IMR-90 (cell line): ENCODE results near the gene CHST1. TPM values are rescaled to one million over a fixed set of nuclear protein-coding genes. Genes with fewer than 3 reads are reported as not detected.
A peak's percentile ranks its signal among the peaks of the same experiment; 100 is the strongest.

ENCODE experiments used
- ATAC-seq: fragments of 200-7000 bp; cut with Tn5 transposase; 2 replicates; pipeline ENCODE4 v1.9.1; 2020; ENCODE audit warnings: low read depth, mild to moderate bottlenecking, moderate library complexity
- BruUV-seq: library from RNA; stranded (reverse); fragments of 400-500 nt; replicated peaks from 2 replicates; lab custom pipeline; 2021; lab: Mats Ljungman, UMichigan
- CTCF ChIA-PET: fragments of 300-600 bp; formaldehyde crosslinking; extraction: SDS; loops from one replicate; lab custom pipeline; 2021; ENCODE audit warnings: antibody characterized with exemption; lab: Yijun Ruan, JAX
- POLR2A ChIA-PET: fragments of 300-600 bp; sonication (Branson Sonifier 250); formaldehyde crosslinking; loops from one replicate; lab custom pipeline; 2022; ENCODE audit warnings: antibody characterized with exemption; ENCODE audit not compliant: unreplicated experiment; lab: Charles Lee
- DNase-seq: peaks from one replicate; pipeline ENCODE4 v3.0.0; 2013
- H2AFZ ChIP-seq: replicated peaks from 2 replicates; pipeline ENCODE3; 2013; ENCODE audit warnings: low read length, mild to moderate bottlenecking; ENCODE audit not compliant: poor library complexity
- H2AK5ac ChIP-seq: 2 replicates; pipeline ENCODE4 v1.6.1; 2013; ENCODE audit warnings: low read depth, low read length, inconsistent platforms
- H2AK9ac ChIP-seq: replicated peaks from 2 replicates; pipeline ENCODE3; 2013; ENCODE audit warnings: mild to moderate bottlenecking, low read depth, low read length, moderate library complexity; ENCODE audit not compliant: poor library complexity
- H2BK120ac ChIP-seq: 2 replicates; pipeline ENCODE4 v1.6.1; 2013; ENCODE audit warnings: low read depth, low read length, inconsistent platforms
- H2BK15ac ChIP-seq: 3 replicates; pipeline ENCODE4 v1.6.1; 2013; ENCODE audit warnings: low read depth, low read length, inconsistent platforms
- H2BK20ac ChIP-seq: 2 replicates; pipeline ENCODE4 v1.6.1; 2013; ENCODE audit warnings: low read depth, mild to moderate bottlenecking, inconsistent platforms, low read length, moderate library complexity
- H2BK5ac ChIP-seq: 2 replicates; pipeline ENCODE4 v1.6.1; 2013; ENCODE audit warnings: mild to moderate bottlenecking, low read depth, low read length, inconsistent platforms; ENCODE audit not compliant: poor library complexity, severe bottlenecking
- H3K14ac ChIP-seq: replicated peaks from 2 replicates; pipeline ENCODE4 v1.6.1; 2013; ENCODE audit warnings: low read depth, low read length, inconsistent platforms
- H3K18ac ChIP-seq: 2 replicates; pipeline ENCODE4 v1.6.1; 2013; ENCODE audit warnings: low read depth, low read length, control low read depth
- H3K23ac ChIP-seq: 2 replicates; pipeline ENCODE4 v1.6.1; 2013; ENCODE audit warnings: low read depth, low read length, inconsistent platforms
- H3K27ac ChIP-seq: 2 replicates; pipeline ENCODE4 v1.5.1; 2013; ENCODE audit warnings: mild to moderate bottlenecking, control low read depth, low read length; ENCODE audit not compliant: insufficient read depth
- H3K27me3 ChIP-seq: 2 replicates; pipeline ENCODE4 v1.6.1; 2013; ENCODE audit warnings: low read length; ENCODE audit not compliant: control insufficient read depth, insufficient read depth
- H3K36me3 ChIP-seq: 2 replicates; pipeline ENCODE4 v1.6.1; 2013; ENCODE audit warnings: low read length, mixed read lengths; ENCODE audit not compliant: control insufficient read depth, insufficient read depth
- H3K4ac ChIP-seq: 2 replicates; pipeline ENCODE4 v1.6.1; 2013; ENCODE audit warnings: low read depth, low read length, inconsistent platforms
- H3K4me1 ChIP-seq: 2 replicates; pipeline ENCODE4 v1.6.1; 2013; ENCODE audit warnings: low read length, mixed read lengths; ENCODE audit not compliant: control insufficient read depth, insufficient read depth
- H3K4me2 ChIP-seq: 2 replicates; pipeline ENCODE4 v1.6.1; 2013; ENCODE audit warnings: low read depth, mild to moderate bottlenecking, control low read depth, low read length, moderate library complexity
- H3K4me3 ChIP-seq: 2 replicates; pipeline ENCODE4 v1.5.1; 2013; ENCODE audit warnings: low read depth, mild to moderate bottlenecking, control low read depth, low read length, moderate library complexity; ENCODE audit not compliant: insufficient read depth
- H3K56ac ChIP-seq: 2 replicates; pipeline ENCODE4 v1.6.1; 2013; ENCODE audit warnings: low read length, inconsistent platforms; ENCODE audit not compliant: insufficient read depth; ENCODE audit errors: extremely low read depth
- H3K79me1 ChIP-seq, 2 experiments: 2 replicates each; pipeline ENCODE4 v1.6.1; 2013; ENCODE audit warnings: low read length in 2 of 2, inconsistent platforms in 1 of 2, low read depth in 1 of 2
- H3K9ac ChIP-seq: 2 replicates; pipeline ENCODE4 v1.6.1; 2013; ENCODE audit warnings: low read depth, low read length, control low read depth
- H3K9me1 ChIP-seq: 2 replicates; pipeline ENCODE4 v1.6.1; 2013; ENCODE audit warnings: low read length, inconsistent platforms; ENCODE audit not compliant: insufficient read depth
- H3K9me3 ChIP-seq: 2 replicates; pipeline ENCODE4 v1.6.1; 2013; ENCODE audit warnings: low read length; ENCODE audit not compliant: control insufficient read depth, insufficient read depth
- H4K20me1 ChIP-seq: 2 replicates; pipeline ENCODE4 v1.6.1; 2013; ENCODE audit warnings: low read length, inconsistent platforms; ENCODE audit not compliant: insufficient read depth
- H4K5ac ChIP-seq: 2 replicates; pipeline ENCODE4 v1.6.1; 2013; ENCODE audit warnings: mild to moderate bottlenecking, low read depth, low read length, control low read depth
- H4K8ac ChIP-seq, 2 experiments: 2 replicates each; pipeline ENCODE4 v1.6.1; 2013; ENCODE audit warnings: low read depth in 2 of 2, low read length in 2 of 2, control low read depth in 1 of 2, inconsistent platforms in 1 of 2
- H4K91ac ChIP-seq: 2 replicates; pipeline ENCODE4 v1.6.1; 2013; ENCODE audit warnings: low read depth, low read length, inconsistent platforms; ENCODE audit not compliant: insufficient read depth
- MAFK ChIP-seq: IDR thresholded peaks from 2 replicates; pipeline ENCODE4 v1.6.1; 2012; ENCODE audit warnings: low read depth, low read length, improper control_type of control experiment
- WGBS, 2 experiments: methylation state at CpG; one replicate each; pipeline versions ENCODE4 v1.1.5 to v1.1.7; 2013; ENCODE audit warnings: missing lambda C conversion rate in 2 of 2; ENCODE audit not compliant: insufficient read length in 1 of 2; ENCODE audit errors: extremely low coverage in 2 of 2; 5-methylcytosine and 5-hydroxymethylcytosine counted together
- dilution Hi-C: fragments of 300-500 bp; cut with HindIII; formaldehyde crosslinking; loops from one replicate; pipeline ENCODE4 v1.14.3; 2018; ENCODE audit warnings: low sequenced_read_pairs; ENCODE audit not compliant: unreplicated experiment
- in situ Hi-C: fragments of 300-500 bp; cut with MboI; formaldehyde crosslinking; loops from 3 replicates; pipeline ENCODE4 v1.14.3; 2019; ENCODE audit warnings: low sequenced_read_pairs, inconsistent platforms, mixed read lengths
- intact Hi-C: fragments of 100-400 bp; cut with micrococcal nuclease; formaldehyde crosslinking; loops from 2 replicates; pipeline ENCODE4 v1.10.0; 2022
- polyA plus RNA-seq, 3 experiments: library from polyadenylated mRNA; depleted of rRNA; stranded (reverse); fragments of >200 nt; gene quantifications; 2 replicates each; pipeline ENCODE4 v1.2.3, GENCODE V29; 2012; ENCODE audit warnings: low replicate concordance in 1 of 3
- total RNA-seq: library from RNA; depleted of rRNA; stranded (reverse); fragments of >200 nt; gene quantifications from 2 replicates; pipeline ENCODE4 v1.2.3, GENCODE V29; 2012
- TF ChIP-seq, protein P1 (sequence below): fragments of 150-350 bp; IDR thresholded peaks from 2 replicates; pipeline ENCODE4 v1.6.1; 2016; ENCODE audit warnings: low read depth, mild to moderate bottlenecking, low read length, moderate library complexity, borderline replicate concordance

Gene CHST1
- total and polyA plus RNA-seq, 2 of the 4 experiments (the other 2 are of a cell fraction): 0.21 TPM; not detected in 1

DNA sequence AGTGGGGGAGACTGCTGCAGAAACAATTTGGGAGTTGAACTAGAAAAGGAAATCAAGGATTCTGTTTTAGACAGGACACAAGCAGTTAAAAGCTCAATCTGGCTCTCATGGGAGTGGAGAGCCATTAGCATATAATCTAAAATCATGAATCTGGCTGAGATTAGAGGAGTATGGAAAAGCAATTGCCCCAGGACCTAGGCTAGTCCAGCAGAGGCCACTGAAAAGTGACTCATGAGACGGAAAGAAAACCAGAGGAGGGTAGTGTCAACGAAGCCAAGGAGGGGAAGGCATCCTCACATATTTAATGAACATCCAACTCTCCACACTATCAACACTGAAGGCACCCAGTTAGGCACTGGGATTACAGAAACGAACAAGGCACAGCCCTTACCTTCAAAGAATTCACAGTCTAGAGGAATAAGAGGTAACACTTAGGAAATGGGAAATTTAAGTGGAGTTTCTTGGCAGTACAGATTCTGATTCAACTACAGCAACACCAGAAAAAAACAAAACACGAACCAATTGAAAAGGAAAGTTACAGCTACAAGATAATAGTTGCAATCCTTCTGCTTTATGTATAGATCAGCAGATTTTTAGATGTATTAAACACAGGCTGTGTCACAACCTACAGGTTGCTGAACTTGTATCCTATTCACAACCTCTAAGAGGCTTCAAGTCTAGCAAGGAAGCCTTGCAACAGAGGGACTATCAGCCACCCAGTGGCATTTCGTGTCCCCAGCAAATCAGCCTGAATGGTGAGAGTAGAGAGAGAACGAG, 43.7 kb upstream of the CHST1 start:
- Histone ChIP-seq H2AK5ac (no peak overlapping the region), H3K9me3 (no peaks in the 10 kb centered on the region), H3K4me2 (no peak overlapping the region), H3K27ac (no peak overlapping the region), H2BK20ac (no peak overlapping the region), H3K4me3 (no peak overlapping the region), H2BK120ac (no peak overlapping the region), H3K4ac (no peak overlapping the region), H2BK15ac (no peak overlapping the region), H2AK9ac (no peak overlapping the region), H3K9ac (no peak overlapping the region), H3K14ac (no peak overlapping the region), H2BK5ac (no peak overlapping the region), H3K79me1 (no peaks in the 10 kb centered on the region), H3K18ac (no peak overlapping the region), H3K27me3 (peaks cover 6% of the 10 kb centered on the region), H3K9me1 (no peaks in the 10 kb centered on the region), H4K20me1 (no peaks in the 10 kb centered on the region), H4K8ac (no peak overlapping the region), H3K4me1 (no peaks in the 10 kb centered on the region), H2AFZ (no peak overlapping the region), H4K91ac (no peak overlapping the region), H3K56ac (no peak overlapping the region), H4K5ac (no peak overlapping the region), H3K23ac (no peak overlapping the region), H3K36me3 (no peaks in the 10 kb centered on the region)
- BruUV-seq: no TSS peak
- TF ChIP-seq MAFK: 0 out of 2 replicates have a peak, but pooled peaks have one; percentile 23
- TF ChIP-seq, protein P1, sequence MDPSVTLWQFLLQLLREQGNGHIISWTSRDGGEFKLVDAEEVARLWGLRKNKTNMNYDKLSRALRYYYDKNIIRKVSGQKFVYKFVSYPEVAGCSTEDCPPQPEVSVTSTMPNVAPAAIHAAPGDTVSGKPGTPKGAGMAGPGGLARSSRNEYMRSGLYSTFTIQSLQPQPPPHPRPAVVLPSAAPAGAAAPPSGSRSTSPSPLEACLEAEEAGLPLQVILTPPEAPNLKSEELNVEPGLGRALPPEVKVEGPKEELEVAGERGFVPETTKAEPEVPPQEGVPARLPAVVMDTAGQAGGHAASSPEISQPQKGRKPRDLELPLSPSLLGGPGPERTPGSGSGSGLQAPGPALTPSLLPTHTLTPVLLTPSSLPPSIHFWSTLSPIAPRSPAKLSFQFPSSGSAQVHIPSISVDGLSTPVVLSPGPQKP: no peak
- in situ Hi-C loops (no loop called here), dilution Hi-C loops (no loop called here), intact Hi-C loops (no loop called here)
- ATAC-seq: no peak
- no CpG with 5 or more reads among the region's 6 CpGs for WGBS, 2 experiments
- POLR2A ChIA-PET: no interaction called here
- CTCF ChIA-PET: no interaction called here
- DNase-seq: no peak
